ENCODE measurements around the gene FZD10.
A peak's percentile ranks its signal among the peaks of the same experiment; 100 is the strongest.

The FZD10 gene

GRCh38 chr12:130132831-130133511, 29.3 kb upstream of the FZD10 start:
- no peak for DNase-seq

- DNase-seq, result no peak
Observed at GRCh38 chr12:130133851-130134562, 28.3 kb upstream of the FZD10 start.

GRCh38 chr12:130134563-130134915, 27.7 kb upstream of the FZD10 start:
- DNase-seq, result no peak

GRCh38 chr12:130136509-130137039, 25.7 kb upstream of the FZD10 start:
- DNase-seq, result no peak

GRCh38 chr12:130137040-130138018, 24.9 kb upstream of the FZD10 start:
- peak; percentile 32 for DNase-seq

GRCh38 chr12:130138478-130138877, 23.8 kb upstream of the FZD10 start:
- DNase-seq, result no peak

- no peak for DNase-seq
Observed at GRCh38 chr12:130139567-130140421, 22.5 kb upstream of the FZD10 start.

- no peak for DNase-seq
Observed at GRCh38 chr12:130141105-130141504, 21.2 kb upstream of the FZD10 start.

GRCh38 chr12:130141901-130142683, 20.2 kb upstream of the FZD10 start:
- DNase-seq, result no peak

GRCh38 chr12:130142736-130143135, 19.5 kb upstream of the FZD10 start:
- DNase-seq, result no peak

- DNase-seq, result no peak
Observed at GRCh38 chr12:130143136-130143535, 19.1 kb upstream of the FZD10 start.

- DNase-seq, result no peak
Observed at GRCh38 chr12:130144256-130144655, 18.0 kb upstream of the FZD10 start.

GRCh38 chr12:130145731-130146130, 16.5 kb upstream of the FZD10 start:
- no peak for DNase-seq

- DNase-seq, result no peak
Observed at GRCh38 chr12:130146176-130146931, 15.9 kb upstream of the FZD10 start.

- DNase-seq, result no peak
Observed at GRCh38 chr12:130147875-130148596, 14.2 kb upstream of the FZD10 start.

- DNase-seq, result no peak
Observed at GRCh38 chr12:130151846-130152245, 10.4 kb upstream of the FZD10 start.

GRCh38 chr12:130152386-130152785, 9.9 kb upstream of the FZD10 start:
- no peak for DNase-seq

GRCh38 chr12:130153803-130154202, 8.5 kb upstream of the FZD10 start:
- no peak for DNase-seq

GRCh38 chr12:130154276-130155070, 7.8 kb upstream of the FZD10 start:
- DNase-seq, result no peak

All from NCI-H774 (cell line).